Pancreas (tissue), 10 donors: ENCODE data around the gene OTOP2. TPM values are rescaled to one million over a fixed set of nuclear protein-coding genes. Genes with fewer than 3 reads are reported as not detected.

Experiments
- ATAC-seq, 4 donors: fragments of 200-7000 bp; cut with Tn5 transposase; one replicate each; pipeline versions ENCODE4 v1.8.0 to v1.9.1; 2020; ENCODE audit warnings: mild to moderate bottlenecking in 4 of 4, moderate library complexity in 4 of 4
- DNase-seq, 6 donors: peaks; one replicate each; pipeline ENCODE4 v3.0.0-alpha.2; 2020
- FAIRE-seq: peaks from 2 replicates; lab custom pipeline; 2012; peaks lifted over from hg19 to GRCh38; lab: Jason Lieb, UNC
- H3K27ac ChIP-seq, 4 donors: fragments of 200-600 bp; sonication (generic); 1 replicate in 3 of 4; 2 replicates in 1 of 4; pipeline versions ENCODE4 v1.5.0 to v1.8.0; 2020
- H3K27me3 ChIP-seq, 4 donors: fragments of 200-600 bp; one replicate each; pipeline ENCODE4 v1.8.0; 2021
- H3K36me3 ChIP-seq, 3 donors: fragments of 200-600 bp; sonication (generic) in 1 of 3; one replicate each; pipeline versions ENCODE4 v1.5.0 to v1.8.0; 2020 to 2021
- H3K4me1 ChIP-seq, 3 donors: fragments of 200-600 bp; one replicate each; pipeline ENCODE4 v1.8.0; 2021
- H3K4me3 ChIP-seq, 4 donors: fragments of 200-600 bp; sonication (generic) in 2 of 4; one replicate each; pipeline versions ENCODE4 v1.5.0 to v1.8.0; 2020 to 2021
- H3K9me3 ChIP-seq, 4 donors: fragments of 200-600 bp; one replicate each; pipeline ENCODE4 v1.8.0; 2021
- WGBS, 2 donors: extraction: QIAGEN DNeasy Blood & Tissue Kit; methylation state at CpG; one replicate each; pipeline ENCODE4 v1.1.7; 2013; 5-methylcytosine and 5-hydroxymethylcytosine counted together
- intact Hi-C, 3 donors: fragments of 100-400 bp; cut with DNase I; formaldehyde crosslinking; loops; one replicate each; pipeline versions ENCODE4 v1.11.1 to v1.14.2; 2022
- polyA plus RNA-seq, 2 donors: library from polyadenylated mRNA; stranded (reverse); fragments of 200-250 nt; gene quantifications; one replicate each; pipeline ENCODE4 v1.2.3, GENCODE V29; 2013
- total RNA-seq, 6 donors: library from RNA; stranded (reverse); fragmentation: NEBNext Ultra II Directional in 4 of 6; extraction: Animal tissue kit (Norgen Biotek cat#: 25700) in 4 of 6; gene quantifications; one replicate each; pipeline versions ENCODE4 v1.2.1 to v1.2.4, GENCODE V29; 2021 to 2023
- TF ChIP-seq, protein P1 (sequence below), 4 donors: fragments of 200-600 bp; sonication (generic) in 3 of 4; IDR thresholded peaks; one replicate each; pipeline versions ENCODE4 v1.5.0 to v1.8.0; 2021; ENCODE audit warnings: antibody characterized with exemption in 4 of 4
- donor health status: healthy with polysubstance abuse.
- donor health status: DM: no; HTN: no; CAD: no; lungs with moderate emphysema.
- donor health status: DM: no; HTN: no; CAD: no.
- donor health status: control.
- donor health status: control.
- donor health status: Bipolar disorder and iron deficiency.
- donor health status: DM: yes; HTN: yes; CAD: no.
- donor health status: DM: no; HTN: no; CAD: no.
- donor health status: DM: no; HTN: no; CAD: no.
- donor health status: DM: yes; HTN: yes; CAD: no.

Gene OTOP2
- total and polyA plus RNA-seq, 8 donors, result not detected

DNA sequence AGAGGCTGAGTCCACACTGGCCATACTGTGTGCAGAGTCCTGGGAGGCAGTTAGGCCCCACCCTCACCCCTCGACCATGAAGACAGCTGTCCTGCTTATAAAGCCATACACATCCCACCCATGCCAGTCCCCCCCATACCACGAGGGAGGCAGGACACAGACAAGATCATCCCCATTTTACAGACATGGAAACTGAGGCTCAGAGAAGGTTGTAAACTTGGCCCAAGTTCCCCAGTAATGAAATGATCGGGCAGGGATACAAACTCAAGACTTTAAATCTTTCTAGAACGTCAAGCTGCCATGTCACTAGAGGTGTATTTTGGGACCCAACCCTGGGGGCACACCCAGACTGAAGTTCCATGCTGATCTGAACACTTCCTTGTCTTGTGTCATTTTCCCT lies 32.0 kb downstream of the OTOP2 start:
- no peak overlapping the region for H3K27ac ChIP-seq
- H3K4me3 ChIP-seq, result no peak overlapping the region
- ATAC-seq (no peak), FAIRE-seq (no peak), DNase-seq (no peak)
- H3K36me3 ChIP-seq, result peaks cover 7 to 56% (median 26%) of the 10 kb centered on the region in 3 donors
- 82 to 94% methylated on average over 4 of the region's 4 CpGs for WGBS, 2 donors
- no peaks in the 10 kb centered on the region for H3K4me1 ChIP-seq
- intact Hi-C loops, result no loop called here
- no peaks in the 10 kb centered on the region for H3K9me3 ChIP-seq
- no peaks in the 10 kb centered on the region for H3K27me3 ChIP-seq
- TF ChIP-seq, protein P1, sequence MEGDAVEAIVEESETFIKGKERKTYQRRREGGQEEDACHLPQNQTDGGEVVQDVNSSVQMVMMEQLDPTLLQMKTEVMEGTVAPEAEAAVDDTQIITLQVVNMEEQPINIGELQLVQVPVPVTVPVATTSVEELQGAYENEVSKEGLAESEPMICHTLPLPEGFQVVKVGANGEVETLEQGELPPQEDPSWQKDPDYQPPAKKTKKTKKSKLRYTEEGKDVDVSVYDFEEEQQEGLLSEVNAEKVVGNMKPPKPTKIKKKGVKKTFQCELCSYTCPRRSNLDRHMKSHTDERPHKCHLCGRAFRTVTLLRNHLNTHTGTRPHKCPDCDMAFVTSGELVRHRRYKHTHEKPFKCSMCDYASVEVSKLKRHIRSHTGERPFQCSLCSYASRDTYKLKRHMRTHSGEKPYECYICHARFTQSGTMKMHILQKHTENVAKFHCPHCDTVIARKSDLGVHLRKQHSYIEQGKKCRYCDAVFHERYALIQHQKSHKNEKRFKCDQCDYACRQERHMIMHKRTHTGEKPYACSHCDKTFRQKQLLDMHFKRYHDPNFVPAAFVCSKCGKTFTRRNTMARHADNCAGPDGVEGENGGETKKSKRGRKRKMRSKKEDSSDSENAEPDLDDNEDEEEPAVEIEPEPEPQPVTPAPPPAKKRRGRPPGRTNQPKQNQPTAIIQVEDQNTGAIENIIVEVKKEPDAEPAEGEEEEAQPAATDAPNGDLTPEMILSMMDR (IDR thresholded peaks at IDR 0.05), result no peak

DNA sequence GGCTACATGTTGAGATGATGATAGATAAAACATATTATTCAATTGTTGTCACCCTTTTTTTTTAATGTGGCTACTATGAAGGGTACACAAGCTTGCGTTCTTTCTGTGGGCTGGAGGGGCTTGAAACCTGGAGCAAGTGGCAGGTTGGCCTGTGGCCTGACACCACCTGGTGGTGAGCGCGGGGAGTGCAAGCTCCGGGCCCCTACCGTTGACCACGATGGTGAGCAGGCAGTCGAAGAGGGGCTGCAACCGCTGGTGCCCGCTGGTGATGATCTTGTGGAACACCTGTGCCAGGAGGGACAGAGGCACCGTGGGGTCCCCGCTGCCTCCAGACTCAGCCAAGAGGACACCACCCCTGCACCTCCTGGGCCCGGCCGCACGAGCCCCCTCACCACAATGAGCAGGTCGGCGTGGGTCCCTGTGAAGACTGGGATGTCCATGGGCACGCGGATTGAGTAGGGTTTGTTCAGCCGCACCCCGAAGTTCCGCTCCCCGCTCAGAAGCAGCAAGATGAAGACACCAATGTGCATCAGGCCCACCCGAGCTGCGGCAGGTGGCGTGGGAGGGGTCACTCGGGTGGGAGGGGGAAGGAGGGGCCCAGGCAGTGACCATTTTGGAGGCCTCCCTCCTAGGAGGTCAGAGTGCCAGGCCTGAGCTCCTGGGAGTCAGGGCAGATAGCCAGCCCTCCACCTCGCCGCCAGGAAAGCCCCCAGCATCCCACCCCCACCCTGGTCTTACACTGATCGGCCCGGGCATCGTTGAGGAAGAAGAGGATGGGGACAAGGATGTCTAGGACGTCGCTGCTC lies 34.1 kb downstream of the OTOP2 start:
- Histone ChIP-seq H3K27ac (no peak overlapping the region), H3K27me3 (no peaks in the 10 kb centered on the region), H3K9me3 (no peaks in the 10 kb centered on the region), H3K4me3 (no peak overlapping the region), H3K4me1 (no peaks in the 10 kb centered on the region), H3K36me3 (peaks cover 7 to 61% (median 28%) of the 10 kb centered on the region in 3 donors)
- TF ChIP-seq, protein P1 (IDR thresholded peaks at IDR 0.05), result peak; percentile 85 to 91 (median 90)
- ATAC-seq (peak; percentile 34 to 74 (median 68)), DNase-seq (peak; percentile 44 to 95 (median 77)), FAIRE-seq (no peak)
- intact Hi-C loops, result no loop called here
- 58 to 60% methylated on average over 33 of the region's 33 CpGs for WGBS, 2 donors

DNA sequence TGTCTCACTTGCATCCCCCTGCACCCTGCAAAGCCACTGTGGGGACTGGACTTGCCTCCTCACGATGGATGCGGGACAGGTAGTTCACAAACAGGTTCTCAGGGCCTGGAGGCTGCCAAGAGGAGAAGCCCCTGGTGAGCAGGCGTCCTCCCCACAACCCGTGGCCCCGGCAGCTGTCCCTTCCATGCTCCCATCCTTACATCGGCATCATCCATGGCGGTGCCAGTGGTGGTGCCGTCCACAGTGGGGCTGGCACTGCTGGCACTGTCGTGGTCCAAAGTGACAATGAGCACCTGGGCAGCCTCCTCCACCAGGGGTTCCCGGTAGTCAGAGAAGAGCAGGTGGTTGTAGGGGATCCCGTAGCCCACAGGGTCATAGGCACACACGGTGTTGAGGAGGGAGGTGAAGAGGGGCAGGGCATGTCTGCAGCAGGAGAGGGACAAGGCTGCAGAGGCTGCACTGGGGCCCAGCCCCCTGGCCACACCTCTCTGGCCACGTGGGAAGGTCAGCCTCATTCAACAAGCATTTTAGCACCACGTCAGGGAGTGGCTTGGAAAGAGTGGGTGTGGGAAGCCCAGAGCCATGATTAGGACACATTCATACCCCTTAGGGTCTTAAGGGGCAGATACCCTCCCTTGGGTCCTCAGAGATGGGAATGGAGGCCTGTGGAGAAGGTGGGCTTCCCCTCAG lies 35.9 kb downstream of the OTOP2 start:
- intact Hi-C loops, result loop anchor here in 1 of 3 donors (10.0 kb wide), 1 partner anchor 55 kb away; the partner anchor contains the start of gene MRPL58
- TF ChIP-seq, protein P1 (IDR thresholded peaks at IDR 0.05), result no peak
- Histone ChIP-seq H3K9me3 (no peaks in the 10 kb centered on the region), H3K27ac (no peak overlapping the region), H3K4me3 (no peak overlapping the region), H3K4me1 (peaks cover 0 to 2% (median 0%) of the 10 kb centered on the region in 3 donors), H3K36me3 (peaks cover 7 to 43% (median 22%) of the 10 kb centered on the region in 3 donors), H3K27me3 (no peaks in the 10 kb centered on the region)
- peak in 2 of 6 donors; percentile 15 to 73 for DNase-seq
- no peak for FAIRE-seq
- WGBS, 2 donors, result 72 to 79% methylated on average over 14 of the region's 14 CpGs
- ATAC-seq, result no peak

DNA sequence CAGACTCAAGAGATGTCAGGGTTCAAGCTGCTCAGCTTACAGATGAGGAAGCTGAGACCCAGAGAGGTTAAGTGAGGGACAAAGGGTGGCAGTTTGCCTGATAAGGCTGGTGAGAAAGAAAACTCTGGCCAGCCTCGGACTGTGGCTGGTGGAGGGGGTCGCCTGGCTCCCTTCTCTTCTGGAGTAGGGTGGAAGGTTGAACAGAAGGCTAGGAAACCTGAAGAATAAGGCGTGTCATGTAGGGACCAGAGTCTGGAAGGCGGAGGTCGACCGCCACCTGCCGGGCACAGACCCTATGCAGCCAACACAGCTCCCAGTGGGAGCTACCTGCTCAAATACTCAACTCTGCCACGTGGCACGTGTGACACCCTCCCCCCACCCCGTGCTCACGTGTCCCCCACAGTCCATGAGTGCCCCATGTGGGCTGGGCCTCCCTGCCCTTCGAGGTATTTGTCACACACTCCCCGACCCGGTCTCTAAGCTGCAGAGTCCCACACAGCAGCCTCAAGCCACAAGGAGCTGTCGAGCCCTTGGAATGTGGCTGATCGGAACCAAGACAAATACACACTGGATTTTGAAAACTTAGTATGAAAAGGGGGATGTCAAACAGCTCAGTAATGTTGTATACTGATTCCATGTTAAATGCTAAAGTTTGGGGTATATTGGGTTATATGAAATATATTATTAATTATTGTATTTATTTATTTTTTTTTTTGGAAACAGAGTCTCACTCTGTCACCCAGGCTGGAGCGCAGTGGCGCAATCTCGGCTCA lies 36.7 kb downstream of the OTOP2 start:
- 66 to 68% methylated on average over 19 of the region's 19 CpGs for WGBS, 2 donors
- FAIRE-seq (no peak), ATAC-seq (no peak), DNase-seq (peak in 2 of 6 donors; percentile 15 to 35)
- Histone ChIP-seq H3K27ac (no peak overlapping the region), H3K9me3 (no peaks in the 10 kb centered on the region), H3K36me3 (peaks cover 2 to 35% (median 20%) of the 10 kb centered on the region in 3 donors), H3K4me3 (no peak overlapping the region), H3K27me3 (no peaks in the 10 kb centered on the region), H3K4me1 (peaks cover 0 to 8% (median 0%) of the 10 kb centered on the region in 3 donors)
- intact Hi-C loops, result loop anchor here in 1 of 3 donors (10.0 kb wide), 1 partner anchor 54 kb away; the partner anchor contains the start of gene MRPL58
- TF ChIP-seq, protein P1 (IDR thresholded peaks at IDR 0.05), result no peak
